Stimulated activated CD4-positive, alpha-beta T cell treated with anti-CD3 and anti-CD28 coated beads, Interleukin-1b, Interleukin-23, amount 100 ng/mL, for 24 hours (primary cell): Measurements from ENCODE around the gene IL7R.

Source experiments
- DNase-seq, 4 experiments: peaks; one replicate each; pipeline ENCODE4 v3.0.0-alpha.2; 2020; ENCODE audit warnings: low read depth in 4 of 4, low spot score in 1 of 4

The IL7R gene

DNA sequence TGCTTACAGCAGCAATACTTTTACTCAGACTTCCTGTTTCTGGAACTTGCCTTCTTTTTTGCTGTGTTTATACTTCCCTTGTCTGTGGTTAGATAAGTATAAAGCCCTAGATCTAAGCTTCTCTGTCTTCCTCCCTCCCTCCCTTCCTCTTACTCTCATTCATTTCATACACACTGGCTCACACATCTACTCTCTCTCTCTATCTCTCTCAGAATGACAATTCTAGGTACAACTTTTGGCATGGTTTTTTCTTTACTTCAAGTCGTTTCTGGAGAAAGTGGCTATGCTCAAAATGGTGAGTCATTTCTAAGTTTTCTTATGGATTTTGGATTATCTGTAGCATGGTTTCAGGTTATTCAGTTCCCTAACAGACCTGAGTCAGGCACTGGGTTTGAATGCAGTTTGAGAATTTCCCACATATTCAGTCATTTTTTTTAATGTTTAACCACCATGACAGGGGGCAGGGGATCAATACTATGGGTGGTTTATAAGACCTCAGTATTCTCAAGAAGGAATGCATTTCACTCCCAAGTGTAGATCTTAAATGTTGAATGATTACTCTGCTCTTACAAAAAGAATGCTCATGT, at the start of gene IL7R:
Gene IL7R, plus strand, starts transcription at position 127 of the 587 bp plus-strand sequence. Its CDS starts 87 bp downstream, at position 214.
- DNase-seq: no peak

DNA sequence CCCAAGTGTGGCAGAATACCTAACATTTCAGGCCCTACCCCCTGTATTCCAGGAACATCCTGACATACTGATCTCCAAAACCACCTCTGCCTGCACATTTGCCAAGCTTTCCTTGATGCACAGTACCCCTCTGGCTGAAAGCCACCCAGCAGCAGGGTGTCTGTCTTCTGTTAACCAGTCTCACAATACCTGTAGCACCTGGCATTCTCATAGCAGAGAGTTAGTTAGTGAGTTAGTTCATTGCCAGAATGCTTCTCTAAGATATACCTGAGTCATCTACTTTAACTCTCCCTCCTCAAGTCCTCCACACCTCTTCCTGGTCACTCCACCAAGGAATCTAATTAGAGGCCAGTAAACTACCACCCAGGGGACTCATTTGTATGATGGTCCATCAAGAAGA, 46.1 kb upstream of the IL7R start:
- DNase-seq: no peak

DNA sequence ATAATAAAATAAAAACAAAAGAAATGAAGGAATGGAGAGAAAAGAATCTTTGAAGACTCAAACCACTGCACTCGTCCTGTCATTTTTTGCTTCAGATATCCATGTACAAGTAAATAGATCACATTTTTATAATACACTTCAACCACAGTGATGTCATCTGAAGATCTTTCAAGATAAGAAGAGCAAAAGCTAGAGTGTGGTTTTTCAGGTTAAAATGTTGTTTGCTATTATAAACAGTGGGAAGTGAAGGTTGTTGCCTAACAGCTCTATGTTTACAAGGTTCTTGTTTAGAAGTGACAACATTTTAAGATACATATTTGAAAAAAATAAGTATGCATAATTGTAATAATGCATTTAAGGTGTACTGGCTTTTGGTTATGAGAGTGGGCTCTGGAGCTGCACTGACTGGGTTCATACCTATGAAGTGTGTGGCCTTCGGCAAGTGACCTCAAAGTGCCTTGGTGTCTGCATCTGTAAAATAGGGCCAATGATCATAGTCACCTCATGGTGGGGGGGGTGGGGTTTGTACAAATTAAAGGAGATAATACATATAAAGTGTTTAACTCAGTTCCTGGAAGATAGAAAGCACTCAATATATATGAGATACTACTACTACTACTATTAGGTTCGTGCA, 45.5 kb upstream of the IL7R start:
- no peak for DNase-seq

DNA sequence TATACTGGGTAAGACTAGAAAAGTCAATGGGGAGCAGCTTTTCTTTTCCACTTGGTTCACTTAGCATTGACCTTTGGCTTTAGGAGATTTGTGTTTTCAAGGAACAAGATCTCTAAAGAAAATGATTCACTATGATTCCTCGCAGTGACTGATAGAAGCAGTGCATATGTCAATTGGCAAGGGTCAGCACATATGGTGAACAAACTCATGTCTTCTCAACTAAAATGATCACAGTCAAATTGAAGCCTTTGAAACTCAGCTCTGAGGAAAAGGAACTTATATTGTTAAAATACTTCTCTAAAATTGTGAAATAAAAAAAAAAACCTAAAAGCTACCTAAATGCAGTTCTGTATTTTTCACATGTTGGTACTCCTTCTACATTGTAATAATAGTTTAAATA, 43.2 kb upstream of the IL7R start:
- DNase-seq: no peak

- no peak for DNase-seq
Measured at GRCh38 chr5:35815089-35815936, 41.4 kb upstream of the IL7R start.

GRCh38 chr5:35816881-35817521, 39.7 kb upstream of the IL7R start:
- DNase-seq: no peak

DNA sequence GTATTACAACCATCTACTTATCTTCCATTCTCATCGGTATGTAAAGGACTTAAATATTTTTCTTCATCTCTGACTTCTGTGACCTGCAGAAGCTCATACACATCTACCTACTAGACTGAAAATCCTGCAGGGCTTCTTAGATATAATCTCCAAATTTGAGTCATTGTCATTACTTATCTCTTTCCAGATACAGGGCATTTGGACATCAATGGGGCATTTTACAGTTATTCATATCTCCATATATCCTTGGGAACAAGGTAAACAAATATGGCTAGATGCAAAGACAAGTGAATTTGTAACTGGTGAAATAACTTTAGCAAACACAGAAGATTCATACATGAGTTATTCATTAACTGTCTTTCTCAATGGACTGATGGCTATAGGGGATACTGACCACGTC, 37.7 kb upstream of the IL7R start:
- no peak for DNase-seq

DNA sequence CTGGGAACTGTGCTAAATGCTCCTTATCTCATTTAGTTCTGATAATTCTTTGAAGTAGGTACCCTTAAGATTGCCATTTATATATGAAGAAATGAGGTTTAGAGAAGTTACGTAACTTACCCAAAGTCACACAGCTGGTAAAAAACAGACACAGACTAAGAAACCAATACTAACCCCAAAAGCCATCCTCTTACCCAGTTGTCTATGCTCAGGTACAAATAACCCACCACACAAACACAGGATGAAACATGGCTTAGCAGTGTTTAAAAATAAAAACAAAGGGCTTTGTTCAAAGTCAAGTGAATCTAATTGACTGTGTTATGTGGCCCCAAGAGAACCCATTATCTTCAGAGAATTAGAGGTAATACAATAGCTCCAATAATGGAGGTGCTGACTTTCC, 37.0 kb upstream of the IL7R start:
- DNase-seq: no peak

- no peak for DNase-seq
Measured at GRCh38 chr5:35820735-35821134, 36.0 kb upstream of the IL7R start.

GRCh38 chr5:35821513-35821912, 35.2 kb upstream of the IL7R start:
- no peak for DNase-seq

- no peak for DNase-seq
Measured at GRCh38 chr5:35822511-35822910, 34.2 kb upstream of the IL7R start.

DNA sequence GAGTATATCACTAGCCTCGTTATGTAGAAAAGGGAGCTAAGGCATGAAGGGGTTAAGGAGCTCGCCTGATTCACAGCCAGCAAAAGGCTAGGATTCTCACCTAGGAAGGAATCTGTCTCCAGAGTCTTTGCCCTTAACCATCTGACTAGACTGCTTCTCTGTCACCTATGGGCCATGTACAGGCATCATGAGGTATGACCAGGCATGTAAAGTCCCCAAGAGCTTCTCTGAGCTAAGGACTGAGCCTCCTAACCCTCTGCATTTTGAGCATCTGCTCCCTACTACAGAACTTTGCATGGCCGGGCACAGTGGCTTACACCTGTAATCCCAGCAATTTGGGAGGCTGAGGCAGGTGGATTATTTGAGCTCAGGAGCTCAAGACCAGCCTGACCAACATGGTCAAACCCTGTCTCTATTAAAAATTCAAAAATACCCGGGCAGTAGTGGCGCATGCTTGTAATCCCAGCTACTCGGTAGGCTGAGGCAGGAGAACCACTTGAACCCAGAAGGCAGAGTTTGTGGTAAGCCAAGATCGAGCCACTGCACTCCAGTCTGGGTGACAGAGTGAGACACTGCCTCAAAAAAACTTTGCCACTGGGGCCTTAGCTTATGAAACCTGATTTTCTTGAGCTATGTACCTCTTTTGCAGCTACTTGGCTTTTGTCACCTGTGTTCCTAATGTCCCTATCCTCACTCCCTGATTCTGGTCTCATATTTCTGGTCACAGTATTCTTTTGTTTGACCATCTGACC, 33.2 kb upstream of the IL7R start:
- DNase-seq: no peak

- DNase-seq: no peak
Measured at GRCh38 chr5:35826056-35826455, 30.6 kb upstream of the IL7R start.

DNA sequence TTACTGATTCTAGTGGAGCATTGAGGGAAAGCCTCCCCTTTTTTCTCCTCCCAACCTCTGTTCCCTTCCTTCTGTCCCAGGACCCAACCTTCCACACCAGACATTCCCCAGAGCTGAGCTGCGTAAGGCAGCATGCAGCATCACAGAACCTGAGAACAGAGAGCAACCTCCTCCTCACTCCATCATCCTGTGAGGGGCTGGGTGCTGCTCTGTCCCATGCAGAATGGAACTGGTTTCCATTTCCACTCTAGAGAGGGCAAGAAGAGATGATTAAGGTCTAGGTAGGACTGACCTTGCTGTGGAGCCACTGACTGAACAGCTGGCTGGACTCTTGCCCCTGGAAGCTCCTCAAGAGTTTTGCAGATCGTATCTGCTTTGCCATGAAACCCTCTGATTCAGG, 30.1 kb upstream of the IL7R start:
- DNase-seq: no peak

DNA sequence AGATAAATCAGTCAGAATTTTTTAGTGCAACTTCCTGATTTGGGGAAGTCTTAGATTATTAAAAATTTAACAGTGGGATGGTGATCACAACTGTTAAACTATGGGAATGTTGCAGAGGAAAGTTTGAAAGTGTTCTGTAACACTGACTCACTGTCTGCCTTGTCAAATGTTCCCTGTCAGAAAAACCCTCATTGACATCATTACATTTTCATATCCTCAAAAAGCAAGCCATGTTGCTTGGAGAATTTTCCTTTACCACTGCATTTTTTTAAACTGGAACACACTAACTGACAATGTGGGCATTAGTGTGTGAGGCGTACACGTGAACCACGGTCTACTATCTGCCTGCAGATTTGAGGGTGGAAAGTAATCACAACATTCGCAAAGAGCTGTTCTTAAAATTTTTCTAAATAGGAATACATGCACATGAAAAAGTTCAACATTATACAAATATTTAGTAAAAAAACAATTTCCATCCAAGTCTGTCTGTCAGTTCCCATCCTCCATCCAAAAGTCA, 28.6 kb upstream of the IL7R start:
- DNase-seq: no peak

GRCh38 chr5:35830587-35830986, 26.1 kb upstream of the IL7R start:
- DNase-seq: no peak

DNA sequence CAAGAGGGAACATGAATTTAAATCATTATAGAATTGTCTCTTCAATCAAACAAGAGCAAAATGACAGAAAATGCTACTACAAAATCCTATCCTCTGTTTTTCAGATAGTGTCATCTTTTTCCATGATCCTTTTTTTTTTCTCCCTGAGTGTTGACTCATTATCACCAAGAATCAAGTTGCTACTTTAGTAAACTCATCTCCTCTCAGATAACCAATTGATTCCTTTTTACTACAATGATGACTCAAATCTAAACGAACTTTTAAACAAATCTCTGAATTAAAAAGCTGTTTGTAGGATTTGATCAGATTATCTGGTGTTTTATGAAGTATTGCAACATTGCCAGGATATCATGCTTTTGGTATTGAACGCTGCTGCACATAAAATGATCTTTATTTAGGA, 23.9 kb upstream of the IL7R start:
- no peak for DNase-seq

GRCh38 chr5:35833224-35833623, 23.5 kb upstream of the IL7R start:
- no peak for DNase-seq

DNA sequence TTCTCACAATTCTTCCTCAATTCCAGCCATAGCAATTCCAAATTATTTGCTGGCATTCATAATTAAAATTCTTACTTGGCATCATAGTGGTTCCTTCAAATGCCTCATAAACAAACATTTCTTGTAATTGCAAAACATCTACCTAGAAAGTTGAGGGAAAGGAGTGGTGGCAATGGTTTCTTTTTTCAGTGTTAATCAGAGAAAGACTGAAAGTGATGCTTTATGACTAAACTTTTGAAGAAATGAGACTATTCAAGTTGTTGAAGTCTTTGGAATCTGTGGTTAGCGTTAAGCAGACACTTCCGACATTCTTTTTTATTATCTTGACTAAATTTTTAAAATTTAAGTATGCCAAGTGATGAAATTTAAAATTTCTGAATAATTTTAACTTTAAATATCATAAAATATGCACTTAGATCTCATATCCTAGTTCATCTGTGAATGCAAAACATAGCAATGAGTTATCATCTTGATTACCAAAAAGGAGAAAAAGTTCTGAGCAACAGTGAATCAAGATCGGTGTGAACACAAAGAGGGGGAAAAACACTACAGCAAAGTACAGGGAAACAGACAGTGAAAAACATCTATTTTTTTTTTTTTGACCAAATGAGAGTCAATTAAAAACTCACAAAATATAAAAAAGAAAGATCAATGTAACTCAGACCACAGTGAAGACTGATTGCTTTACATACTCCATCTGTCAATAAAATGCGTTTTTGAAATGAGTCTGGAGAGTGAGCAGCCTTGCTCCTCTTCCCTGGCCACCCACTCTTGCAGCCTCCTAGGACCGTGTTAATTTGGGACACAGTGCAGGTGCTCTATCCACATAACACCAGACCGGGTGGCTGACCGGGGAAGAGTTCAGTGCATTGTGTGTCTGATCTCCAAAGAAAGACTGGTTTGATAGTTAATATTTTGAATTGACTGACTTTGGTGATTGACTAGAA, 20.6 kb upstream of the IL7R start:
- no peak for DNase-seq
